GM23248 (cell line): ENCODE results near the gene CREG1. TPM values are rescaled to one million over a fixed set of nuclear protein-coding genes. Genes with fewer than 3 reads are reported as not detected.

ENCODE experiments used
- DNase-seq: peaks from one replicate; pipeline ENCODE4 v3.0.0-alpha.2; 2015
- H2AFZ ChIP-seq: fragments of 200-600 bp; sonication (generic); 2 replicates; pipeline ENCODE4 v1.6.1; 2016; ENCODE audit warnings: antibody characterized with exemption
- H3F3A ChIP-seq: fragments of 200-600 bp; sonication (generic); 2 replicates; pipeline ENCODE4 v1.6.1; 2016; ENCODE audit warnings: mild to moderate bottlenecking, antibody characterized with exemption, mixed run types; ENCODE audit not compliant: insufficient read depth
- H3K27ac ChIP-seq: fragments of 200-600 bp; sonication (generic); 2 replicates; pipeline ENCODE4 v1.5.1; 2016; ENCODE audit warnings: mild to moderate bottlenecking
- H3K27me3 ChIP-seq: fragments of 200-600 bp; sonication (generic); replicated peaks from 2 replicates; pipeline ENCODE4 v1.6.1; 2016; ENCODE audit warnings: mild to moderate bottlenecking; ENCODE audit not compliant: insufficient read depth
- H3K36me3 ChIP-seq: fragments of 200-600 bp; sonication (generic); 2 replicates; pipeline ENCODE4 v1.6.1; 2016; ENCODE audit warnings: low read depth, mild to moderate bottlenecking
- H3K4me1 ChIP-seq: fragments of 200-600 bp; sonication (generic); 2 replicates; pipeline ENCODE4 v1.6.1; 2016; ENCODE audit warnings: mild to moderate bottlenecking; ENCODE audit not compliant: insufficient read depth
- H3K4me2 ChIP-seq: fragments of 200-600 bp; sonication (generic); one replicate; pipeline ENCODE4 v1.6.1; 2016; ENCODE audit warnings: mild to moderate bottlenecking; ENCODE audit not compliant: unreplicated experiment
- H3K4me3 ChIP-seq: fragments of 200-600 bp; sonication (generic); 2 replicates; pipeline ENCODE4 v1.5.1; 2016; ENCODE audit warnings: mild to moderate bottlenecking
- H3K79me2 ChIP-seq: fragments of 200-600 bp; sonication (generic); 2 replicates; pipeline ENCODE4 v1.6.1; 2016; ENCODE audit warnings: mild to moderate bottlenecking; ENCODE audit not compliant: insufficient read depth
- H3K9ac ChIP-seq: fragments of 200-600 bp; sonication (generic); 2 replicates; pipeline ENCODE4 v1.6.1; 2016; ENCODE audit warnings: mild to moderate bottlenecking
- H3K9me2 ChIP-seq: fragments of 200-600 bp; sonication (generic); 2 replicates; pipeline ENCODE4 v1.6.1; 2016; ENCODE audit warnings: mixed run types, mild to moderate bottlenecking, moderate library complexity; ENCODE audit not compliant: insufficient read depth
- H3K9me3 ChIP-seq: fragments of 200-600 bp; sonication (generic); one replicate; pipeline ENCODE4 v1.6.1; 2017; ENCODE audit warnings: low read depth
- H4K20me1 ChIP-seq: fragments of 200-600 bp; sonication (generic); 2 replicates; pipeline ENCODE4 v1.6.0; 2016; ENCODE audit not compliant: insufficient read depth
- EZH2 ChIP-seq: fragments of 200-600 bp; sonication (generic); IDR thresholded peaks from 2 replicates; pipeline ENCODE4 v1.6.1; 2018; ENCODE audit warnings: antibody characterized with exemption, mild to moderate bottlenecking; ENCODE audit not compliant: insufficient read depth, poor library complexity, severe bottlenecking
- EZH2phosphoT487 ChIP-seq: fragments of 200-600 bp; sonication (generic); IDR thresholded peaks from 2 replicates; pipeline ENCODE4 v1.6.1; 2018; ENCODE audit warnings: antibody characterized with exemption, moderate library complexity, mild to moderate bottlenecking, low read depth; ENCODE audit not compliant: insufficient read depth
- WGBS, 2 experiments: methylation state at CpG; one replicate each; pipeline ENCODE4 v1.1.6; 2015 to 2017; ENCODE audit warnings: low lambda C conversion rate in 2 of 2, low coverage in 1 of 2; ENCODE audit errors: missing lambda C conversion rate in 2 of 2; 5-methylcytosine and 5-hydroxymethylcytosine counted together
- in situ Hi-C: fragments of 300-500 bp; cut with MboI; formaldehyde crosslinking; loops from 2 replicates; pipeline ENCODE4 v1.15.0; 2020
- polyA plus RNA-seq: library from polyadenylated mRNA; unstranded; fragments of >200 nt; fragmentation: Nextera tagmentation; extraction: Ambion mirVana; gene quantifications from 2 replicates; pipeline ENCODE4 v1.2.1, GENCODE V29; 2016
- total RNA-seq: library from RNA; depleted of rRNA; stranded (reverse); fragments of >200 nt; shearing (Covaris generic); gene quantifications from 2 replicates; pipeline ENCODE4 v1.2.3, GENCODE V29; 2014

The CREG1 gene
- total and polyA plus RNA-seq, 2 experiments from 2014 or later: 72.0 to 86.6 TPM

GRCh38 chr1:167587872-167588271 lies 34.3 kb upstream of the CREG1 start:
- H3K4me3 ChIP-seq: no peak overlapping the region
- no peak overlapping the region for H2AFZ ChIP-seq
- H3K4me2 ChIP-seq: no peak overlapping the region
- DNase-seq: no peak
- no peaks in the 10 kb centered on the region for H3K79me2 ChIP-seq
- H3F3A ChIP-seq: no peaks in the 10 kb centered on the region
- H3K4me1 ChIP-seq: no peaks in the 10 kb centered on the region
- H3K9me3 ChIP-seq: no peaks in the 10 kb centered on the region
- TF ChIP-seq EZH2: no peak
- no peak for TF ChIP-seq EZH2phosphoT487
- H4K20me1 ChIP-seq: no peaks in the 10 kb centered on the region
- H3K27me3 ChIP-seq: no peaks in the 10 kb centered on the region
- 60 to 89% methylated on average over 1 of the region's 1 CpG for WGBS, 2 experiments
- H3K36me3 ChIP-seq: no peaks in the 10 kb centered on the region
- no peak overlapping the region for H3K27ac ChIP-seq
- in situ Hi-C loops: loop anchor here (25.0 kb wide), 1 partner anchor 99 kb away; no protein-coding TSS in a partner anchor
- no peaks in the 10 kb centered on the region for H3K9me2 ChIP-seq
- H3K9ac ChIP-seq: no peak overlapping the region

GRCh38 chr1:167587342-167587741 lies 33.8 kb upstream of the CREG1 start:
- Histone ChIP-seq H3K9ac (no peak overlapping the region), H3K36me3 (no peaks in the 10 kb centered on the region), H3K27ac (no peak overlapping the region), H4K20me1 (no peaks in the 10 kb centered on the region), H2AFZ (no peak overlapping the region), H3F3A (no peaks in the 10 kb centered on the region), H3K27me3 (no peaks in the 10 kb centered on the region), H3K4me1 (no peaks in the 10 kb centered on the region), H3K79me2 (no peaks in the 10 kb centered on the region), H3K9me2 (no peaks in the 10 kb centered on the region), H3K4me3 (no peak overlapping the region), H3K4me2 (no peak overlapping the region), H3K9me3 (no peaks in the 10 kb centered on the region)
- in situ Hi-C loops: loop anchor here (25.0 kb wide), 1 partner anchor 100 kb away; no protein-coding TSS in a partner anchor
- TF ChIP-seq EZH2phosphoT487 (no peak), EZH2 (no peak)
- no peak for DNase-seq
- 83 to 90% methylated on average over 2 of the region's 2 CpGs for WGBS, 2 experiments

- no peaks in the 10 kb centered on the region for H3K79me2 ChIP-seq
- no peaks in the 10 kb centered on the region for H3K36me3 ChIP-seq
- H4K20me1 ChIP-seq: no peaks in the 10 kb centered on the region
- no peaks in the 10 kb centered on the region for H3F3A ChIP-seq
- no peak overlapping the region for H3K4me3 ChIP-seq
- no peaks in the 10 kb centered on the region for H3K9me3 ChIP-seq
- no peak for DNase-seq
- no peaks in the 10 kb centered on the region for H3K4me1 ChIP-seq
- TF ChIP-seq EZH2 (no peak), EZH2phosphoT487 (no peak)
- H3K9me2 ChIP-seq: no peaks in the 10 kb centered on the region
- H3K27me3 ChIP-seq: no peaks in the 10 kb centered on the region
- H3K4me2 ChIP-seq: no peak overlapping the region
- H3K27ac ChIP-seq: no peak overlapping the region
- in situ Hi-C loops: loop anchor here (25.0 kb wide), 1 partner anchor 103 kb away; no protein-coding TSS in a partner anchor
- H2AFZ ChIP-seq: no peak overlapping the region
- H3K9ac ChIP-seq: no peak overlapping the region
- WGBS, 2 experiments: 70 to 85% methylated on average over 3 of the region's 3 CpGs
Measured at GRCh38 chr1:167584581-167584980, 31.0 kb upstream of the CREG1 start.

- Histone ChIP-seq H3K79me2 (no peaks in the 10 kb centered on the region), H3K9me3 (no peaks in the 10 kb centered on the region), H3K27ac (no peak overlapping the region), H3K9ac (no peak overlapping the region), H3K4me3 (no peak overlapping the region), H3K9me2 (no peaks in the 10 kb centered on the region), H3K4me2 (no peak overlapping the region), H3F3A (no peaks in the 10 kb centered on the region), H3K4me1 (no peaks in the 10 kb centered on the region), H3K36me3 (no peaks in the 10 kb centered on the region), H3K27me3 (no peaks in the 10 kb centered on the region), H4K20me1 (no peaks in the 10 kb centered on the region), H2AFZ (no peak overlapping the region)
- in situ Hi-C loops: loop anchor here (25.0 kb wide), 1 partner anchor 105 kb away; no protein-coding TSS in a partner anchor
- WGBS, 2 experiments: 65 to 73% methylated on average over 4 of the region's 4 CpGs
- no peak for DNase-seq
- TF ChIP-seq EZH2 (no peak), EZH2phosphoT487 (no peak)
Measured at GRCh38 chr1:167582722-167583121, 29.2 kb upstream of the CREG1 start.

- no peak overlapping the region for H3K4me2 ChIP-seq
- H3K4me3 ChIP-seq: no peak overlapping the region
- 26 to 57% methylated on average over 1 of the region's 1 CpG for whole genome bisulfite sequencing, 2 experiments
- no peaks in the 10 kb centered on the region for H3K4me1 ChIP-seq
- no peak overlapping the region for H2AFZ ChIP-seq
- no peaks in the 10 kb centered on the region for H3K79me2 ChIP-seq
- no peaks in the 10 kb centered on the region for H3K27me3 ChIP-seq
- H3K9me2 ChIP-seq: no peaks in the 10 kb centered on the region
- in situ Hi-C loops: loop anchor here (25.0 kb wide), 1 partner anchor 105 kb away; no protein-coding TSS in a partner anchor
- no peaks in the 10 kb centered on the region for H4K20me1 ChIP-seq
- no peak overlapping the region for H3K27ac ChIP-seq
- no peak for DNase-seq
- no peaks in the 10 kb centered on the region for H3F3A ChIP-seq
- H3K36me3 ChIP-seq: no peaks in the 10 kb centered on the region
- H3K9ac ChIP-seq: no peak overlapping the region
- TF ChIP-seq EZH2 (no peak), EZH2phosphoT487 (no peak)
- H3K9me3 ChIP-seq: no peaks in the 10 kb centered on the region
Measured at GRCh38 chr1:167582064-167582463, 28.5 kb upstream of the CREG1 start.
